Measurements from ENCODE around the gene PRKD2. TPM values are rescaled to one million over a fixed set of nuclear protein-coding genes. Genes with fewer than 3 reads are reported as not detected.

PRKD2 gene
- total RNA-seq, 1 donor, result 9.0 TPM

DNA sequence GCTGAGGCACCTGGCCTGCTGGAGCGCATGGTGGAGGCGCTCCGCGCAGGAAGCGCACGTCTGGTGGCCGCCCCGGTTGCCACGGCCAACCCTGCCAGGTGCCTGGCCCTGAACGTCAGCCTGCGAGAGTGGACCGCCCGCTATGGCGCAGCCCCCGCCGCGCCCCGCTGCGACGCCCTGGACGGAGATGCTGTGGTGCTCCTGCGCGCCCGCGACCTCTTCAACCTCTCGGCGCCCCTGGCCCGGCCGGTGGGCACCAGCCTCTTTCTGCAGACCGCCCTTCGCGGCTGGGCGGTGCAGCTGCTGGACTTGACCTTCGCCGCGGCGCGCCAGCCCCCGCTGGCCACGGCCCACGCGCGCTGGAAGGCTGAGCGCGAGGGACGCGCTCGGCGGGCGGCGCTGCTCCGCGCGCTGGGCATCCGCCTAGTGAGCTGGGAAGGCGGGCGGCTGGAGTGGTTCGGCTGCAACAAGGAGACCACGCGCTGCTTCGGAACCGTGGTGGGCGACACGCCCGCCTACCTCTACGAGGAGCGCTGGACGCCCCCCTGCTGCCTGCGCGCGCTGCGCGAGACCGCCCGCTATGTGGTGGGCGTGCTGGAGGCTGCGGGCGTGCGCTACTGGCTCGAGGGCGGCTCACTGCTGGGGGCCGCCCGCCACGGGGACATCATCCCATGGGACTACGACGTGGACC lies 39.1 kb upstream of the PRKD2 start:
- H3K4me3 ChIP-seq (ENCODE audit: insufficient read depth, low read length), result no peak overlapping the region
- no peak overlapping the region for H2AFZ ChIP-seq (ENCODE audit: low read length)
- no peak overlapping the region for H3K4me2 ChIP-seq (ENCODE audit: insufficient read depth, low read length)
- H3K27me3 ChIP-seq (ENCODE audit: insufficient read depth, low read length), result no peaks in the 10 kb centered on the region
- H3K79me2 ChIP-seq (ENCODE audit: insufficient read depth, low read length), result peaks cover 5% of the 10 kb centered on the region
- TF ChIP-seq CTCF (IDR thresholded peaks at IDR 0.05; ENCODE audit: extremely low read depth, low read depth, low read length), result no peak
- H3K36me3 ChIP-seq (ENCODE audit: insufficient read depth, low read length), result peaks cover 24% of the 10 kb centered on the region
- no peaks in the 10 kb centered on the region for H3K9me3 ChIP-seq (ENCODE audit: low read depth, low read length)
- no peaks in the 10 kb centered on the region for H4K20me1 ChIP-seq (ENCODE audit: insufficient read depth, low read length)
- DNase-seq (ENCODE audit: insufficient read length, low spot score, missing footprints), result peak; percentile 42
- no peak overlapping the region for H3K27ac ChIP-seq (ENCODE audit: low read depth, low read length)
- peaks cover 26% of the 10 kb centered on the region for H3K4me1 ChIP-seq (ENCODE audit: insufficient read depth, low read length)

GRCh38 chr19:46755077-46755852 lies 38.4 kb upstream of the PRKD2 start:
- H3K27me3 ChIP-seq (ENCODE audit: insufficient read depth, low read length), result no peaks in the 10 kb centered on the region
- DNase-seq (ENCODE audit: insufficient read length, low spot score, missing footprints), result peak; percentile 93
- H3K4me3 ChIP-seq (ENCODE audit: insufficient read depth, low read length), result no peak overlapping the region
- peaks cover 19% of the 10 kb centered on the region for H3K4me1 ChIP-seq (ENCODE audit: insufficient read depth, low read length)
- TF ChIP-seq CTCF (IDR thresholded peaks at IDR 0.05; ENCODE audit: extremely low read depth, low read depth, low read length), result no peak
- no peaks in the 10 kb centered on the region for H4K20me1 ChIP-seq (ENCODE audit: insufficient read depth, low read length)
- no peaks in the 10 kb centered on the region for H3K9me3 ChIP-seq (ENCODE audit: low read depth, low read length)
- H3K27ac ChIP-seq (ENCODE audit: low read depth, low read length), result peak overlapping the region; percentile 63
- peak overlapping the region; percentile 18 for H3K4me2 ChIP-seq (ENCODE audit: insufficient read depth, low read length)
- H3K36me3 ChIP-seq (ENCODE audit: insufficient read depth, low read length), result peaks cover 29% of the 10 kb centered on the region
- no peak overlapping the region for H2AFZ ChIP-seq (ENCODE audit: low read length)
- peaks cover 5% of the 10 kb centered on the region for H3K79me2 ChIP-seq (ENCODE audit: insufficient read depth, low read length)

DNA sequence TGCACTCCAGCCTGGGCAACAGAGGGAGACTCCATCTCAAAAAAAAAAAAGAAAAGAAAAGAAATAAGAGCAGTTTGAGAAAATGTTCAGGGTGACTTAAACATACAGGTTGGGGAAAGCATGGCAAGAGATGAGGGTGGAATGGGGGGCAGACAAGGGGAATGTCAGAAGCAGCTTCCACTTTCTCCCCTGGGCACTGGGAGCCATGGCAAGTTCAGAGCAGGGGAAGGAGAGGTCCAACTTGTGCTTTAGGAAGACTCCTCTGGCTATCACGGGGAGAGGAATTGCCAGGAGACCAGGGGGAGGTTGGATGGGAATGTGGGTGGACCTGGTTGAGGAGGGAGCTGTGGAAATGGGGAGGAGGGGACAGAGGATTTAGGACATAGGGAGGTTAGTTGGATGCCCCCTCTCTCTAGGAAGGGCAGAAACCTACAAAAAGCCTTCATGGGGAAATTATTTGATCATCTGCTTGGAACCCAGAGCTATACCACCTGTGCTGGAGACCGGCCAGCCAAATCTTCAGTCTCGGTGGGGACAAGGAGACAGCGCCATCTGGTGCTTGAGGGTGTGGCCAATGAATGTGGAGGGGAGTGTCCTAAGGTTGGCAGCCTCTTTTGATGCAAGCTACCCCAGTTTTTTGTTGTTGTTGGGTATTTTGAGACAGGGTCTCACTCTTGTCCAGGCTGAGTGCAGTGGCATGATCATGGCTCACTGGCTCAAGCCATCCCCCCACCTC lies 36.7 kb upstream of the PRKD2 start:
- Histone ChIP-seq H4K20me1 (ENCODE audit: insufficient read depth, low read length) (no peaks in the 10 kb centered on the region), H3K36me3 (ENCODE audit: insufficient read depth, low read length) (peaks cover 34% of the 10 kb centered on the region), H3K79me2 (ENCODE audit: insufficient read depth, low read length) (peaks cover 5% of the 10 kb centered on the region), H3K27me3 (ENCODE audit: insufficient read depth, low read length) (no peaks in the 10 kb centered on the region), H3K9me3 (ENCODE audit: low read depth, low read length) (no peaks in the 10 kb centered on the region), H3K27ac (ENCODE audit: low read depth, low read length) (no peak overlapping the region), H3K4me2 (ENCODE audit: insufficient read depth, low read length) (no peak overlapping the region), H2AFZ (ENCODE audit: low read length) (no peak overlapping the region), H3K4me1 (ENCODE audit: insufficient read depth, low read length) (peaks cover 9% of the 10 kb centered on the region), H3K4me3 (ENCODE audit: insufficient read depth, low read length) (no peak overlapping the region)
- peak; percentile 48 for TF ChIP-seq CTCF (IDR thresholded peaks at IDR 0.05; ENCODE audit: extremely low read depth, low read depth, low read length)
- DNase-seq (ENCODE audit: insufficient read length, low spot score, missing footprints), result peak; percentile 82
